ENCODE results near the gene HCFC1R1. TPM values are rescaled to one million over a fixed set of nuclear protein-coding genes. Genes with fewer than 3 reads are reported as not detected.
A peak's percentile ranks its signal among the peaks of the same experiment; 100 is the strongest.
"Not testable (repeated sequence)": the region's sequence is repeated elsewhere in the genome, so short reads cannot be mapped to it uniquely, and the experiment has no call there.

HCFC1R1 gene
- total and polyA plus RNA-seq, 4 experiments from 2014 or later = 16.0 to 23.8 (median 18.2) TPM

DNA sequence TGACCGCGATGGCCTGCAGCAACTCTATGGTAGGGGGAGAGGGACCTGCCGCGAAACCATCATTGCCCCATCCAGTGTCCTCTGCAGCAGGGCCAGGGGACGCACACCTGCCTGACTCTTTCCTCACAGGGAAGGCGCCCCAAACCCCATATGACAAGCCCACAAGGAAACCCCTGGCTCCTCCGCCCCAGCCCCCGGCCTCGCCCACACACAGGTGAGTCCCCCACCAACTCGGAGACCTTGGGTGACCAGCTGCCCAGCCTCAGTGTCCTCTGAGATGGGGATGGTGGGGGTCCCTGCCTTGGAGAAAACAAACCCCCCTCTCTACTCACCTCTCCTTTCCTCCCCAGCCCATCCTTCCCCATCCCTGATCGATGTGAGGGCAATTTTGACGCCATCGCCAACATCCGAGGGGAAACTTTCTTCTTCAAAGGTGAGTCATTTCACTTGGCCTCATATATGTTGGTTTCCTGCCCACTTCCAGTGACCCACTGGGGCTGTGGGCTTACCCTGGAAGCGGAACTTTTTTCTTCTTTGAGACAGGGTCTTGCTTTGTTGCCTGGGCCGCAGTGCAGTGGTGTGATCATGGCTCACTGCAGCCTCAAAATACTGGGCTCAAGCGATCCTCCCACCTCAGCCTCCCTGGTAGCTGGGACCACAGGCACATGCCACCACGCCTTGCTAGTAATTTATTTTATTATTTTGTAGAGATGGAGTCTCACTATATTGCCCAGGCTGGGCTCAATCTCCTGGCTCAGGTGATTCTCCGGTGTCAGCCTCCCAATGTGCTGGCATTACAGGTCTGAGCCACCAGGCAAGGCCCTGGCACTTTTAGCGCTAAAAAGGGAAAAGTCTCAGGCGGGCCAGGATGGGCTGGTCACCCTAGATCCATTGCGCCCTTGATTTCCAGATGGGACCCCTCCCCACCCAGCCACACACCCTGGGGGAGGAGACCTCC lies 33.7 kb upstream of the HCFC1R1 start:
- H3K36me3 Mint-ChIP-seq = peaks cover 4 to 22% of the 10 kb centered on the region in 2 donors
- no peaks in the 10 kb centered on the region for H3K27me3 ChIP-seq (ENCODE audit: insufficient read depth, low read length)
- H3K4me3 Mint-ChIP-seq = peak overlapping the region; percentile 53 to 68 (median 63)
- peak overlapping the region in 1 of 2 donors; percentile 89 for H3K4me3 ChIP-seq (ENCODE audit: low read length in 2 of 2)
- peak overlapping the region; percentile 2 to 84 (median 78) for H3K27ac Mint-ChIP-seq
- ChIA-PET POLR2A (ENCODE audit: partially characterized antibody) (interaction anchor here (0.6 to 6.7 kb wide), 22 partner anchors 9 to 109 kb away, joined by 3 to 129 read pairs (median 12); partner anchors contain the start of genes MMP25, ZNF213 and ZSCAN10), CTCF (ENCODE audit: partially characterized antibody) (interaction anchor here (1.0 to 13.3 kb wide), 13 partner anchors 10 to 115 kb away, joined by 3 to 362 read pairs (median 13); partner anchors contain the start of genes HCFC1R1, THOC6, ZNF213 and ZSCAN10)
- intact Hi-C loops (cut with micrococcal nuclease) = loop anchor here (1.0 to 2.0 kb wide), 2 partner anchors 17 to 26 kb away; no protein-coding TSS in a partner anchor
- H3K27ac ChIP-seq (ENCODE audit: low read depth, low read length) = peak overlapping the region; percentile 89
- H3K36me3 ChIP-seq (ENCODE audit: insufficient read depth, low read length) = no peaks in the 10 kb centered on the region
- peaks cover 63% of the 10 kb centered on the region for H3K4me1 ChIP-seq (ENCODE audit: insufficient read depth, low read length)
- no peaks in the 10 kb centered on the region for H3K9me3 ChIP-seq (ENCODE audit: control insufficient read depth in 1 of 2, low read length in 2 of 2)
- H3K9me3 Mint-ChIP-seq = no peaks in the 10 kb centered on the region
- H3K27me3 Mint-ChIP-seq = no peaks in the 10 kb centered on the region
- peaks cover 29 to 67% (median 51%) of the 10 kb centered on the region in 4 donors for H3K4me1 Mint-ChIP-seq
- DNase-seq = peak in 1 of 5 donors; percentile 44

DNA sequence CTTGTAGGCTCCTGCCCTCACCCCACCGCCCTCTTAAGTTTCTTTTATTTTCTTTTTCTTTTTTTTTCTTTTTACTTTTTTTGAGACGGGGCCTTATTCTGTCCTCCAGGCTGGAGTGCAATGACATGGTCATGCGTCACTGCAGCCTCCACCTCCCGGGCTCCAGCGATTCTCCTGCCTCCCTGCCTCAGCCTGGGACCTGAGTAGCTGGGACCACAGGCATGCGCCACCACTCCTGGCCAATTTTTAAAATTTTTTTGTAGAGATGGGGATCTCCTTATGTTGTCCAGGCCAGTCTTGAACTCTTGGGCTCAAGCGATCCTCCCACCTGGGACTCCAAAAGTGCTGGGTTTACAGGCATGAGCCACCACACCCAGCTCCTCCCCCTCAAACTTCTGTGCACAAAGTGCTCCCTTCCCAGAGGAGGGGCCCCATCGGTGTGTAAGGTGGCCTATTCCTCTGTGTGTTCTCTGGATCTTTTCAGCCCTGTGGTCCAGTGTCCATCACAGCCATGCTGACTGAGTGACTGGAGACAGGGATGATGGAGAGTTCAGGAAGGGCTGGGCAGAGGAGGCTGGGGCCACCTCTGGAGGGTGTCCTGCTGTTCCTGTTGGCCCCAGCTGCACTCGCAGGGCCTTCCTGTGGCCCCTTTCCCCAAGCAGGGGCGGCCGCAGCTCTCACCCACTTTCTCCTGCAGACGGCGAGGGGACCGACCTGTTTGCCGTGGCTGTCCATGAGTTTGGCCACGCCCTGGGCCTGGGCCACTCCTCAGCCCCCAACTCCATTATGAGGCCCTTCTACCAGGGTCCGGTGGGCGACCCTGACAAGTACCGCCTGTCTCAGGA lies 32.8 kb upstream of the HCFC1R1 start:
- Histone ChIP-seq H3K36me3 (ENCODE audit: insufficient read depth, low read length) (no peaks in the 10 kb centered on the region), H3K27ac (ENCODE audit: low read depth, low read length) (no peak overlapping the region), H3K9me3 (ENCODE audit: control insufficient read depth in 1 of 2, low read length in 2 of 2) (no peaks in the 10 kb centered on the region), H3K4me3 (ENCODE audit: low read length in 2 of 2) (no peak overlapping the region), H3K27me3 (ENCODE audit: insufficient read depth, low read length) (no peaks in the 10 kb centered on the region), H3K4me1 (ENCODE audit: insufficient read depth, low read length) (peaks cover 55% of the 10 kb centered on the region)
- ChIA-PET POLR2A (ENCODE audit: partially characterized antibody) (interaction anchor here (0.9 to 6.7 kb wide), 7 partner anchors 9 to 71 kb away, joined by 3 to 129 read pairs (median 5); partner anchors contain the start of gene MMP25), CTCF (ENCODE audit: partially characterized antibody) (interaction anchor here (0.9 to 13.3 kb wide), 4 partner anchors 28 to 111 kb away, joined by 3 to 362 read pairs (median 126); partner anchors contain the start of genes ZNF213 and ZSCAN10)
- Mint-ChIP-seq H3K36me3 (peaks cover 4 to 25% of the 10 kb centered on the region in 2 donors), H3K27me3 (no peaks in the 10 kb centered on the region), H3K4me1 (peaks cover 32 to 68% (median 46%) of the 10 kb centered on the region in 4 donors), H3K4me3 (peak overlapping the region in 4 of 8 donors; percentile 6 to 68 (median 60)), H3K27ac (peak overlapping the region in 6 of 7 donors; percentile 35 to 81 (median 51)), H3K9me3 (no peaks in the 10 kb centered on the region)
- no peak for DNase-seq
- intact Hi-C loops (cut with micrococcal nuclease) = no loop called here

DNA sequence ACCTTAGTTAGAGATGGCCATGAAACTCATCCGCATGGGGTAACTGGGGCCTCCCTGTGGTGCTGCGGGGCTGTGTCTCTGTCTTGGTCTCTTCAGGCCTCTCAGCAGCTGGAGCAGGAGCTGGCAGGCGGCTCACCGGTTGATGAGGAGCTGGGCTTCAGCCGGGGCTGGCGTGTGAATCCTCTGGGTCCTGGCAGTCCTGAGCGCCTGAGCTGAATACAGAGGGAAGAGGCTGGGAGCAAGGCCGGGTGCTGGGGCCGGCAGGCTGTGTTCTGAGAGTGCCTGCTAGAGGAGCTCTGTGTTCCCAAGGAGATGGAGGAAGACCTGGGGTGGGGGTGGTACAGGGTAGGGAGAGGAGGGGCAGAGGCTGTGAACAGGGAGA lies 32.0 kb upstream of the HCFC1R1 start:
- peak overlapping the region; percentile 10 for H3K27ac ChIP-seq (ENCODE audit: low read depth, low read length)
- intact Hi-C loops (cut with micrococcal nuclease); H3K36me3 ChIP-seq (ENCODE audit: insufficient read depth, low read length); DNase-seq; H3K27me3 Mint-ChIP-seq; H3K4me3 ChIP-seq (ENCODE audit: low read length in 2 of 2); H3K9me3 ChIP-seq (ENCODE audit: control insufficient read depth in 1 of 2, low read length in 2 of 2); H3K9me3 Mint-ChIP-seq; H3K27me3 ChIP-seq (ENCODE audit: insufficient read depth, low read length): not testable (repeated sequence)
- POLR2A ChIA-PET (ENCODE audit: partially characterized antibody) = interaction anchor here (0.9 to 6.7 kb wide), 8 partner anchors 8 to 72 kb away, joined by 3 to 129 read pairs (median 4); partner anchors contain the start of gene MMP25
- peaks cover 52% of the 10 kb centered on the region for H3K4me1 ChIP-seq (ENCODE audit: insufficient read depth, low read length)
- H3K4me3 Mint-ChIP-seq = peak overlapping the region in 5 of 8 donors; percentile 60 to 90 (median 66)
- CTCF ChIA-PET (ENCODE audit: partially characterized antibody) = interaction anchor here (0.7 to 12.6 kb wide), 4 partner anchors 46 to 112 kb away, joined by 3 to 362 read pairs (median 4); partner anchors contain the start of gene ZNF213
- peak overlapping the region in 6 of 7 donors; percentile 25 to 95 (median 70) for H3K27ac Mint-ChIP-seq
- H3K4me1 Mint-ChIP-seq = peaks cover 37 to 72% (median 50%) of the 10 kb centered on the region in 4 donors
- H3K36me3 Mint-ChIP-seq = peaks cover 4 to 25% of the 10 kb centered on the region in 2 donors

DNA sequence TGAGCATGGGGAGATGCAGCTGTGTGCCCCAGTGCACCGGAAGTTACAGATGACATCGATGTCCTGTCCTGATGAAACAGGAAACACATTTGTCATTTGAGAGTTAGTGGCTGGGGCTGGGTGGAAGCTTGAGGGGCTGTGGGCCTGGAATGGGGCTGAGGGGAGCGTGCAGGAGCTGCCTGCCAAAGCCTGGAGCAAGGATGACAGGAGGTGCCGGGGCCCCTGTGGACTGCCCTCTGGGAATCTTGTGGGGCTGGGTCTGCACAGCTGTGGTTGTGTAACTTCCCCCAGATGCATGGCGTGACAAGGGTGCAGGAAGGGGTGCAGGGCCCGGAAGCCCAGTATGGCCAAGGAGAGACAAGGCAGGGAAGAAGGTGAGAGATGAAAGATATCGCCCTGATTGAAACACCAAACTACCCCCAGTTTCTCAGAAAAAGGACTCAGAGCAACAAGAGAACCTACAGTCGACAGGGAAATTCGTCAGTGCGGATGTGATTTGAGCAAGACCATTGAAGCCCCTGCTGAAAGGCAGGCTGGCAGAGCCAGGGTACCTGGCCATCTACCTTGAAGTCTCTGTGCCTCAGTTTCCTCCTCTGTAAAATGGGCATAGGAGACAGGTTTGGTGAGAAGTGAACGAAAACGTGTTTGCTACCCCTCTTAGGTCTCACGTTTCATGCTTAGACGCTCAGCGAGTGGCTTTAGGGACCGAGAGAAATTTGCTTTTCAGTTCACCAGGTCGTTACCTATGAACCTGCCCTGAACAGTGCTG lies 31.4 kb upstream of the HCFC1R1 start:
- Mint-ChIP-seq H3K27me3 (no peaks in the 10 kb centered on the region), H3K27ac (peak overlapping the region; percentile 50 to 95 (median 85)), H3K4me3 (peak overlapping the region; percentile 60 to 90 (median 65)), H3K9me3 (no peaks in the 10 kb centered on the region), H3K4me1 (peaks cover 35 to 72% (median 48%) of the 10 kb centered on the region in 4 donors), H3K36me3 (peaks cover 4 to 25% of the 10 kb centered on the region in 2 donors)
- no peaks in the 10 kb centered on the region for H3K27me3 ChIP-seq (ENCODE audit: insufficient read depth, low read length)
- intact Hi-C loops (cut with micrococcal nuclease) = no loop called here
- H3K27ac ChIP-seq (ENCODE audit: low read depth, low read length) = peak overlapping the region; percentile 10
- CTCF ChIA-PET (ENCODE audit: partially characterized antibody) = interaction anchor here (0.7 to 12.6 kb wide), 5 partner anchors 24 to 113 kb away, joined by 3 to 362 read pairs (median 4); partner anchors contain the start of gene ZNF213
- H3K36me3 ChIP-seq (ENCODE audit: insufficient read depth, low read length) = no peaks in the 10 kb centered on the region
- peaks cover 47% of the 10 kb centered on the region for H3K4me1 ChIP-seq (ENCODE audit: insufficient read depth, low read length)
- POLR2A ChIA-PET (ENCODE audit: partially characterized antibody) = interaction anchor here (0.8 to 6.7 kb wide), 7 partner anchors 8 to 79 kb away, joined by 3 to 129 read pairs (median 5); no protein-coding TSS in a partner anchor
- H3K4me3 ChIP-seq (ENCODE audit: low read length in 2 of 2) = no peak overlapping the region
- no peaks in the 10 kb centered on the region for H3K9me3 ChIP-seq (ENCODE audit: control insufficient read depth in 1 of 2, low read length in 2 of 2)
- DNase-seq = no peak

DNA sequence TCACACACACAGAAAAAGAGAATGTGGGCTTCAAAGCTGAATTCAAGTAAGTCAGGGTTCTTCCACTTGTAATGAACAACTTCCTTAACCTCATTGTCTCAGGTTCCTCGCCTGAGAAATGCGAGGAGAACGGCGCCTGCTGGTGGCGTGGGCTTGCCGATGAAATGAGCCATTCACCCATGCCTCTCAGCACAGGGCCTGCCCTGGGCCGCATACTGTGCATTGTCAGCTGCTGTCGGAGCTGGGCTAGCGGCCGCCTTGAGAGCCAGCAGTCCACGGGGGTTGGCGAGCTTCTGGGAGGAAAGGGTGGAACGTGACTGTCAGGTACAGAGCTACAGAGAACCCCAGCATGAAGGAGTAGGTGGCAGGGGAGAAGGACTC lies 29.6 kb upstream of the HCFC1R1 start:
- H3K27ac ChIP-seq (ENCODE audit: low read depth, low read length); CTCF ChIA-PET (ENCODE audit: partially characterized antibody); H3K27me3 ChIP-seq (ENCODE audit: insufficient read depth, low read length); H3K27me3 Mint-ChIP-seq; H3K9me3 ChIP-seq (ENCODE audit: control insufficient read depth in 1 of 2, low read length in 2 of 2); H3K4me3 Mint-ChIP-seq; H3K4me3 ChIP-seq (ENCODE audit: low read length in 2 of 2); DNase-seq; H3K36me3 ChIP-seq (ENCODE audit: insufficient read depth, low read length); intact Hi-C loops (cut with micrococcal nuclease); H3K9me3 Mint-ChIP-seq; POLR2A ChIA-PET (ENCODE audit: partially characterized antibody): not testable (repeated sequence)
- H3K27ac Mint-ChIP-seq = peak overlapping the region in 2 of 7 donors; percentile 3 to 55
- H3K36me3 Mint-ChIP-seq = peaks cover 4 to 20% of the 10 kb centered on the region in 2 donors
- peaks cover 38% of the 10 kb centered on the region for H3K4me1 ChIP-seq (ENCODE audit: insufficient read depth, low read length)
- peaks cover 29 to 66% (median 43%) of the 10 kb centered on the region in 4 donors for H3K4me1 Mint-ChIP-seq

Data from CD4-positive, alpha-beta memory T cell (primary cell).